ENCODE measurements around the gene CRADD. TPM values are rescaled to one million over a fixed set of nuclear protein-coding genes. Genes with fewer than 3 reads are reported as not detected.
"Not testable (repeated sequence)": the region's sequence is repeated elsewhere in the genome, so short reads cannot be mapped to it uniquely, and the experiment has no call there.

CRADD gene
- total RNA-seq, 2 donors from 2014 or later: 56.1 to 94.8 TPM

GRCh38 chr12:93778306-93778705, 101.1 kb downstream of the CRADD start:
- peak; percentile 80 for DNase-seq (ENCODE audit: low spot score)
- Histone ChIP-seq H3K27me3 (no peaks in the 10 kb centered on the region), H3K27ac (peak overlapping the region; percentile 79 to 94), H3K4me1 (peaks cover 0 to 54% of the 10 kb centered on the region in 2 donors), H3K4me3 (no peak overlapping the region), H3K36me3 (no peaks in the 10 kb centered on the region), H3K9me3 (no peaks in the 10 kb centered on the region)
- no peak for TF ChIP-seq CTCF (IDR thresholded peaks at IDR 0.05)

GRCh38 chr12:93778766-93779165, 101.6 kb downstream of the CRADD start:
- DNase-seq (ENCODE audit: low spot score): no peak
- Histone ChIP-seq H3K27ac (peak overlapping the region; percentile 79 to 94), H3K4me3 (no peak overlapping the region), H3K27me3 (no peaks in the 10 kb centered on the region), H3K36me3 (no peaks in the 10 kb centered on the region), H3K4me1 (peaks cover 0 to 58% of the 10 kb centered on the region in 2 donors), H3K9me3 (no peaks in the 10 kb centered on the region)
- no peak for TF ChIP-seq CTCF (IDR thresholded peaks at IDR 0.05)

- Histone ChIP-seq H3K27me3 (no peaks in the 10 kb centered on the region), H3K9me3 (no peaks in the 10 kb centered on the region), H3K27ac (peak overlapping the region; percentile 79 to 94), H3K36me3 (no peaks in the 10 kb centered on the region), H3K4me3 (no peak overlapping the region), H3K4me1 (peaks cover 0 to 73% of the 10 kb centered on the region in 2 donors)
- no peak for DNase-seq (ENCODE audit: low spot score)
- no peak for TF ChIP-seq CTCF (IDR thresholded peaks at IDR 0.05)
Measured at GRCh38 chr12:93780101-93780641, 103.0 kb downstream of the CRADD start.

- H3K9me3 ChIP-seq; DNase-seq (ENCODE audit: low spot score); H3K36me3 ChIP-seq; H3K27me3 ChIP-seq; H3K4me3 ChIP-seq: not testable (repeated sequence)
- Histone ChIP-seq H3K27ac (peak overlapping the region in 1 of 2 donors; percentile 79), H3K4me1 (peaks cover 0 to 80% of the 10 kb centered on the region in 2 donors)
Measured at GRCh38 chr12:93780886-93781285, 103.7 kb downstream of the CRADD start.

GRCh38 chr12:93781961-93782360, 104.8 kb downstream of the CRADD start:
- not testable (repeated sequence) for H3K9me3 ChIP-seq; H3K4me3 ChIP-seq; H3K27me3 ChIP-seq; DNase-seq (ENCODE audit: low spot score); H3K27ac ChIP-seq; H3K36me3 ChIP-seq
- peaks cover 0 to 73% of the 10 kb centered on the region in 2 donors for H3K4me1 ChIP-seq

GRCh38 chr12:93782853-93783252, 105.7 kb downstream of the CRADD start:
- H3K27ac ChIP-seq: peak overlapping the region in 1 of 2 donors; percentile 84
- no peaks in the 10 kb centered on the region for H3K27me3 ChIP-seq
- H3K4me1 ChIP-seq: peaks cover 0 to 64% of the 10 kb centered on the region in 2 donors
- no peaks in the 10 kb centered on the region for H3K36me3 ChIP-seq
- no peak overlapping the region for H3K4me3 ChIP-seq
- no peaks in the 10 kb centered on the region for H3K9me3 ChIP-seq
- no peak for DNase-seq (ENCODE audit: low spot score)
- TF ChIP-seq CTCF (IDR thresholded peaks at IDR 0.05): no peak

GRCh38 chr12:93783832-93784231, 106.7 kb downstream of the CRADD start:
- no peak for DNase-seq (ENCODE audit: low spot score)
- no peaks in the 10 kb centered on the region for H3K9me3 ChIP-seq
- TF ChIP-seq CTCF (IDR thresholded peaks at IDR 0.05): no peak
- H3K27ac ChIP-seq: peak overlapping the region; percentile 82 to 84
- H3K27me3 ChIP-seq: no peaks in the 10 kb centered on the region
- peaks cover 0 to 54% of the 10 kb centered on the region in 2 donors for H3K4me1 ChIP-seq
- H3K36me3 ChIP-seq: no peaks in the 10 kb centered on the region
- H3K4me3 ChIP-seq: no peak overlapping the region
